NOMO-1 treated with DMSO at 0.1 percent for 48 hours (cell line): Measurements from ENCODE around the gene GRAP2.

Experiments
- DNase-seq: peaks from one replicate; lab custom pipeline; 2025; ENCODE audit not compliant: unreplicated experiment; lab: John Stamatoyannopoulos, UW

The GRAP2 gene

GRCh38 chr22:39923696-39924095 is 22.8 kb downstream of the GRAP2 start:
- DNase-seq: peak; percentile 40

DNA sequence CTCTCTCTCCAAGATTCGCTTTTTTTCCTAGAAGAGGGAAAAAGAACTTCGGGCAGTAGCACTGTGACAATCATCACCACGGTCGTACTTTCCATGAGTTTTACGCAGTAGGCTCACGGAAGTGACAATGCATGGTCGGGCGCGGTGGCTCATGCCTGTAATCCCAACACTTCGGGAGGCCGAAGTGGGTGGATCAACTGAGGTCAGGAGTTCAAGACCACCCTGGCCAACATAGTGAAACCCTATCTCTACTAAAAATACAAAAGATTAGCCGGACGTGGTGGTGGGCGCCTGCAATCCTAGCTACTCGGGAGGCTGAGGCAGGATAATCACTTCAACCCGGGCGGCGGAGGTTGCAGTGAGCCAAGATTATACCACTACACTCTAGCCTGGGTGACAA is 23.4 kb downstream of the GRAP2 start:
- DNase-seq: no peak

GRCh38 chr22:39925273-39925672 is 24.4 kb downstream of the GRAP2 start:
- DNase-seq: no peak

GRCh38 chr22:39925909-39926679 is 25.2 kb downstream of the GRAP2 start:
- DNase-seq: peak; percentile 13

DNA sequence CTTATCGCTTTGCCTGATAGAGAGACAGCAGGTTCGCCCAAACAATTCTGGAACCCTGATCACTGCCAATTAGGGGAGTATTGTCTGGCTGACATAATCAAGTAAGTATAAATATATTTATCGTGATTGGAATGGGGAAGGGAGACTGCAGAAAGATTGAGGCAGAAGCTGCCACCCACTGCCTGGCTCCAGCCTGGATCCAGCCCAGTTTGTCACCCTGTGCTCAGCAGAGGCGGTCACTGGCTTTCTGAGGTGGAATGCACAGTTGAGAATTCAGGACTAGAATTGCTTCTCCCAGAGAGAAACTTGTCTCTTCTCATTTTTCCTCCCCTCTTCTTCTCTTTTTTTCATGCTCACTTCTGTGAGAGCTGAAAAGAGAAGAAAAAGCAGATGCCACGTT is 25.9 kb downstream of the GRAP2 start:
- DNase-seq: no peak

- DNase-seq: no peak
Measured at GRCh38 chr22:39927544-39927943, 26.7 kb downstream of the GRAP2 start.

GRCh38 chr22:39928536-39929520 is 27.9 kb downstream of the GRAP2 start:
- DNase-seq: peak; percentile 62

DNA sequence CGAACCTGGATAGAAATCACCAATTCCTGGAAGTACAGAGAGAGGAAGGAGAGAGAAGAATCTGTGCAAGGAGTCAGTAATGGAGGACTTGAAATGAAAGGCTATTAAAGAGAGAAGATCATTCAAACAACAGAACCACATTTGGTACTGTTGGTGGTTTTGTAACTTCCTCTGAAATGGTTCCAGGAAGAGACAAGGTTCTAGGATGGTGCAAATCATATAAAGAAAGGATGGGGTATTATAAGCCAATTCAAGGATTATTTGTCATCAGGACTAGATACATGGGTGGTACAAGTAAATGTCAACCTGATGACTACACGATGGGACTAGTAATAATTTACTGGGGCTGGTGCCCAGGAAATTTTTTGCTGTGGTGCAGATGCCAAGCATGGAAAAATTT is 30.4 kb downstream of the GRAP2 start:
- no peak for DNase-seq

- no peak for DNase-seq
Measured at GRCh38 chr22:39932166-39932565, 31.3 kb downstream of the GRAP2 start.

DNA sequence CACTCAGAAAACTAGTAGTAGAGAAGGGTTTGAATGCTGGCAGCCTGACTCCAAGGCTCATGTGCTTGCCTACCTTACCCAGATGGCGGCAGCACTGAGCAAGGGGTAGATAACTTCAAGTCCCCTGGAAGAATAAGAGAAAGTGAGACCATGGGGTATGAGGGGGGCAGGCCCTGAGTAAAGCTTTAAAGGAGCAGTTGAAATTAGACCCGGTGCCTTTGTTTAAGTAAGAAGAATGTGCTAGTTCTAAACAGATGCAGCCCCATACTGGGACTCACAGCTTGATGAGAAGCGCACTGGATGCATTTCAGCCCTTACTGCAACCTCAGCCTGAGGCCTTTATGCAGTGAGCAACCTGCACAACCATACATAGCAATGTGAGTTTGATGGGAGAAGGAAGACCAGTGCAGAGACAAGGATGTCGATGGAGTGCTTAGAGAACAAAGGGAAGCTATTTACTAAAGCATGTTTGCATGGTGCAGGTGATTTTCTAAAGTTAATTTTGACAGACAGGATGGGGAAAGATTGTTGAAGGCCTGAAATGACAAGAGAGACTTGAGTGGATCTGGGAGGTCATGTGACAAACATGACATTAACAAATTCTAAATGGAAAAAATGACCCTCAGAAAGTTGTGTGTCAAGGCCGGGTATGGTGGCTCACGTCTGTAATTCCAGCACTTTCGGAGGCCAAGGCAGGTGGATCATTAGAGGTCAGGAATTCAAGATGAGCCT is 32.2 kb downstream of the GRAP2 start:
- no peak for DNase-seq

- no peak for DNase-seq
Measured at GRCh38 chr22:39933741-39934140, 32.9 kb downstream of the GRAP2 start.

GRCh38 chr22:39935116-39935515 is 34.2 kb downstream of the GRAP2 start:
- DNase-seq: no peak

DNA sequence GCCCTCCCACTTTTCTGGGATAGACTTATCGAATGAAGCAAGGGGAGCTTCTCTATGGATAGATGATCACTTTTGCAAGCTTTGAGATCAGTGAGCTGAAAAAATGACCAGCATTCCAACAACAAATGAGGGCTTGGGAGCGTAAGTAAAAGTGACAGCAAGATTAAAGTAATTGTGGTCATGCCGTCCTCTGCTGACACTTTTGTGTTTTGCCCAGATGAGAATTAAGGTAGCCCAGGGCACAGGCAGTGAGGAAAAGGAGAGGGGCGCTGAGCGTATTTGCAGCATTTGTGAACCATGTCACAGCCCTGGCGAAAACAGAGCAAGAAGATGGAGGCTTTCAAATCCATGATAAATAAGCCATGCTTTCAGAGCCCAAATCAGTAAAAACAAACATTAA is 34.7 kb downstream of the GRAP2 start:
- no peak for DNase-seq

DNA sequence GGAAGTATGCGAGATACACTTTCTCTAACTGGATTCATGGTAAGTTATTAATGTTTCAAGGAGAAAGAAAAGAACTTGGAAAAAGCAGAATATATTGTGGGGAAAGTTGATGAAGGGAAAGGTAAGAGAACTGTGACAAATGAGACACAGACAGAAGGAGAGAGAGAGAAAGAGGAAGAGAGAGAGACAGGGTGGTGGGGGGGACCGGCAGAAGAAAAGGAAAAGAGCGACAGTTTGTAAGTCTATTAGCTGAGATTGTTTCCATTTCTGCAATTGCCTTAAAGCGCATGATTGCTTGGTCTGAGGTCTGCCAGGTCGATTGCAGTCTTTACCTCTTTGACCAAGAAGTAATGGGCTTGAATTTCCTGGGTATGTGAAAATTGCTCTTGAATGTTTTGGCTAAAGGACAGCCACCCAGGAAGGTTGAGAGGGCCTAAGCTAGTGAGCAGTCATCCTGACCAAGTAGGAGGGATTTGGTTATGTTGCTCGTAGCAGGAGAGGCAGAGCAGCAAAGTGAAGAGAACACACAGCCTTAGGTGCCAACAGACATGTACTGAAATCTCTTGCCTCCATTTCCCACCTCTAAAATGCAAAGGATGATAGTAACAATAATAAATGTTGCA is 35.8 kb downstream of the GRAP2 start:
- DNase-seq: peak; percentile 29

- no peak for DNase-seq
Measured at GRCh38 chr22:39937906-39938305, 37.0 kb downstream of the GRAP2 start.

GRCh38 chr22:39938509-39939111 is 37.7 kb downstream of the GRAP2 start:
- no peak for DNase-seq

- no peak for DNase-seq
Measured at GRCh38 chr22:39939830-39940229, 38.9 kb downstream of the GRAP2 start.

DNA sequence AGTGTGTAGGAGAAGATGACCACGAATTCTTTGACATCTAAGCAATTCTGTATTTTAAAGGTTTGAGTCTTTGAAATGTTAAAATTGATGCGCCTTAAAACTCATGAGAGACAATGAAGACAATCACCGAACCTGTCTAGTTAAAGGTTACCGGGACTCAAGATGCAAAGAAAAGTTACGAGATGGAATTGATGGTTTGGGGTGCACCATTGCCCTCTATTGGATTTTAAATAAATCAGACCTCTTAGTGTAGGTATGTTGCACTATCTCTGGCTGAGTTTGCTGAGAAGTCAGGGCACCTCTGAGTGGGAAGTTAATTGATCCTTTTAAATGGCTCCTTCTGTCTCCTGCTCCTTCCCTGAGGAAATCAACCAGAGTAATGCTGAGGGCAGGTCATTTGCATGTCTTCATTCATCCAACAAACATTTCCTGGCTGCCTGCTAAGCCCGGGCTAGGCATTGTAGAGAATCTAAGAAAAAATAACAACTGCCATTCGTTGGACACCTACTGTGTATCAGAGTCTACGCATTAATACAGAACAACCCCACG is 39.9 kb downstream of the GRAP2 start:
- DNase-seq: no peak

GRCh38 chr22:39941601-39942000 is 40.7 kb downstream of the GRAP2 start:
- no peak for DNase-seq
